Measurements from ENCODE around the gene POU5F2. TPM values are rescaled to one million over a fixed set of nuclear protein-coding genes. Genes with fewer than 3 reads are reported as not detected.

The POU5F2 gene
- 1 to 10 TPM in 1 of 2 experiments, under 1 TPM in 1; 0.63 to 1.1 TPM for total RNA-seq

DNA sequence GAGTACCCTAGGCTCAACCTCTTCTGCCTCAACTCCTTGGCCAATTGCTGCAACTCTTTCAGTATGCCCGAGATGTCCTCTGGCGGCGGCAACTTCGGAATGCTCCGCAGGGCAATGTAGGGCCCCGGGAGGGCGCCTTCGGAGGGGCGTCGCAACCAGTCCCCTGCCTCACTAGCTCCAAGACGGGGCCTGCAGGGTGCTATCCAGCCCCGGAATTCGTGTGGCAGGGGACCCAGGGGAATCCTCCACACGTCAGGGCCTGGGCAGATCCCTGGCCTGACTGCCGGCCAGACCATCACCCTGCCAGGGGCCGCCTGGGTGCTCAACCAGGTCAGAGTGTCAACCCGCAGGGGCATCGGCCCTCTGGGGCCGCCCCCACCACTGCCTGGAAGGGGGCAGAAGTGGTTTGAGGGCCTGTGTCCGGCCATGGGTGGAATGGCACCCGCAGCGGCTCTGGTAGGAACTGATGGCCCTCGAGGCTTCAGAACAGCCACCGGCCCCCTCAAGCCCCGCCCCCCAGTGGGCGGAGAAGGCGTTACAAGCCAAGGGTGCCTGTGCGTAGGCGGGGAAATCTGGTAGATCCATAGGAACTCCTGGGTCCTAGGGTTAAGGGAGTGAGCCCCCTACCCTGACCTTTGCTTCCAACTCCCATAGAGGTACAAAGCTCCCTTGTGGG is at the start of gene POU5F2:
Gene POU5F2, minus strand, starts transcription at position 465 of the 676 bp plus-strand sequence. Its CDS starts 37 bp downstream, at position 428.

Other genes with a start within 250 kb of the POU5F2 start
- gene NR2F1-AS1, start 160.4 kb downstream of the POU5F2 start, total RNA-seq = not detected
- not detected for gene NR2F1, start 158.4 kb downstream of the POU5F2 start, total RNA-seq